GM12872 (cell line): Measurements from ENCODE around the gene ATP9B.

ENCODE experiments used
- TF ChIP-seq, protein P1 (sequence below): IDR thresholded peaks from 3 replicates; pipeline ENCODE4 v1.5.1; 2011; ENCODE audit warnings: low read depth, mild to moderate bottlenecking, low read length, moderate library complexity; ENCODE audit not compliant: insufficient read depth

Gene ATP9B

DNA sequence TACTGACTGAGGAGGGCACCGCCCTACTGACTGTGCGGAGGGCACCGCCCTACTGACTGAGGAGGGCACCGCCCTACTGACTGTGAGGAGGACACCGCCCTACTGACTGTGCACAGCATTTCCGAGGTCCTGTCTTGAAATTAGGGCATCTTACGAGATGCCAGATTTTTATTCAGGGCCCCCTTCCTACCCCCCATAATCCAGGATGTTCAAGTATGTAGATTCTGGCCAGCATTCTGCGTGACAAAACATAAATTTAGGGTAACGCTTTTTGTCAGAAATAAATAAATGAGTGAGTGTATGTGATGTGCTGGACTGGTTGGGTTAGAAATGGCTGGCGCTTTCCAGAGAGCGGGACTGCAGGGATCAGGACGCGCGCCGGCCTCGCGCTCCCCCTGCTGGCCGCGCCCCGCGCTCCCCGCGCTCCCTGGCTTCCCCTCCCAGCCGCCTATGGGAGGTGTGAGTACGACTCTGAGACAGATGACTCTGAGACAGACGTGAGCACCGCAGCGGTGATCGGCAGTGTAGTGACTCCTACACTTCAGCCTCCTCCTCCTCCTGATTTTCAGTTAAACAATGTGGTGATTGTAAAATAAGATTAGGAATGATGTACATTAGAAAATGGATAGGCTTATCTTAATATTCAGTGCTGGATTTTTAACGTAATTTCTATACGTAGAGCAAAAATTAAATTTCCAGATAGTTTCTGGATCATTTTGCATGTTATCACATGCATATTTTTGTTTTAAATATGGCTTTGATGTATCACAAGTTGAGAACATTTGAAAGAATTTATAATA is 177.3 kb downstream of the ATP9B start:
- TF ChIP-seq, protein P1, sequence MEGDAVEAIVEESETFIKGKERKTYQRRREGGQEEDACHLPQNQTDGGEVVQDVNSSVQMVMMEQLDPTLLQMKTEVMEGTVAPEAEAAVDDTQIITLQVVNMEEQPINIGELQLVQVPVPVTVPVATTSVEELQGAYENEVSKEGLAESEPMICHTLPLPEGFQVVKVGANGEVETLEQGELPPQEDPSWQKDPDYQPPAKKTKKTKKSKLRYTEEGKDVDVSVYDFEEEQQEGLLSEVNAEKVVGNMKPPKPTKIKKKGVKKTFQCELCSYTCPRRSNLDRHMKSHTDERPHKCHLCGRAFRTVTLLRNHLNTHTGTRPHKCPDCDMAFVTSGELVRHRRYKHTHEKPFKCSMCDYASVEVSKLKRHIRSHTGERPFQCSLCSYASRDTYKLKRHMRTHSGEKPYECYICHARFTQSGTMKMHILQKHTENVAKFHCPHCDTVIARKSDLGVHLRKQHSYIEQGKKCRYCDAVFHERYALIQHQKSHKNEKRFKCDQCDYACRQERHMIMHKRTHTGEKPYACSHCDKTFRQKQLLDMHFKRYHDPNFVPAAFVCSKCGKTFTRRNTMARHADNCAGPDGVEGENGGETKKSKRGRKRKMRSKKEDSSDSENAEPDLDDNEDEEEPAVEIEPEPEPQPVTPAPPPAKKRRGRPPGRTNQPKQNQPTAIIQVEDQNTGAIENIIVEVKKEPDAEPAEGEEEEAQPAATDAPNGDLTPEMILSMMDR, result peak; percentile 97

DNA sequence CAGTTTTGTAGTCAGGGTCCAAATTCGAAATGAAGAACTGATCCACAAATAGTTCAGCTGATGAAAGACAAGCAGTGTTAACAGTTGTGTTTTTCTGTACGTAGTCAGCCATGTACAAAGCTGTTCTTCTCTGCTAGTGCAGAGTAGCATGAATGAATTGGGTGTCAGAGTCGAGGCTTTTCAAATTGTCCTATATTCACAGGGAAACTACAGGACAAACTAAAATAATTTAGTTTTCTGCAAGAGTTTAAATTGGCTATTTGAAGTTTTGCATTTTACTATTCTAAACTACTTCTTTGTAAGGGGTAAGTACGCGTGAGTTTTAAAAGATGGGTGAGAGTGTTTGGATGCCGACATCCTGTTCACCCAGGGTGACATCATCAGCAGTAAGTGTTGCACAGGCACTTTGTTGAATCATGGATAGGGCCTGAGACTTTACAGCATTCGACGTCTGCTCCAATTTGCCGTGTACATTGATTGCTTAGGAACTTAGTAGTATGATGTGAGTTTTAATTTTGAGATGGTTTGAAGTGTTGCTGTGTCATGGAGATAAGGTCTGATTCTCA is 179.4 kb downstream of the ATP9B start:
- TF ChIP-seq, protein P1, result no peak

DNA sequence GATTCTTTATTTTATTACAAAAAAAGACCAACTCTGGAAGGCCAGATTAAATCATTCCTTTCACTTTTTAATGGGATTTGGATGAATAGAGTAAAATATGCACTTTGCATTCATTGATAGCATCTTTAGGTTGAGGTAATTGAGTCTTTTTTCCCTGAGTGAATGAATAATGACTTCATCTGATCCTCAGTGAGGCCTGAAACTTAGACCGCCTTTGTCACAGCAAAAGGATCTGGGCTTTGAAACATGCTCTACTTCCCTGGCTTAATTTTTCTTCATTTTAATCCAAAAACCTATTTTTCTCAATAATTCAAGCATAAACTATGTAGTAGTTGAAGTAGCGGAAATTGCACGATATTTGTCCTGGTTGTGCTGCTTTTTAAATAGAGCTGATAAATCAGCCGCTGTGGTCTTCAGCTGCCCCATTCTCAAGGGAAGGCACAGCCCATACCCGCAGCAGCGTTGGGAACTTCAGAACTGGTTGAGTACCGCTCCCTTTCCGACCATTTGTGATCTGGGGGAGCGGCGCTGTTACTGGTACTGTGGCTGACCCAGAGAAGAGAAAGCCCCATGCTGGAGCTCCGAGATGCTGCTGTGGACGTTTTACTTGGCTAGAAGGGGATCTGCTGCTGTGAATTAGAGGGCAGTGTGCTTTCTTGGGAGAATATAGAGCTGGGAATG is 181.2 kb downstream of the ATP9B start:
- TF ChIP-seq, protein P1, result no peak

DNA sequence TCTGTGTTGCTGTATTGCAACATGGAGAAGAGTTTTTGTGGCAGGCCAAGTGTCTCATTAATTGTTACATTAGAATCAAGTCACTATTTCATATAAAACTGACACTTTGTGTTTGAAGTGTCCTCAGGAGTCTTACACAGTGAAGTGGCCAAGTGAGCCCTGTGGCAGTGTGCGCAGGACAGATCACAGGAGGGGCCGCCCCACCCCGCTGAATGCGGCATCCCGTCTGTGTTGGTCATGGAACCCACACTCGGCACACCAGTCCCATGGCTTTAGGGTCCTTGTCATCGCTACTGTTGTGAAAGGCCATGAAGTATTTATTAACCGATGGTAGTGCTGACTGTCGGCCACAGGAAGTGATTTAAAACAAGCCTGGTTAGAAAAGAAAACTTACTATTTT is 181.8 kb downstream of the ATP9B start:
- TF ChIP-seq, protein P1, result no peak

DNA sequence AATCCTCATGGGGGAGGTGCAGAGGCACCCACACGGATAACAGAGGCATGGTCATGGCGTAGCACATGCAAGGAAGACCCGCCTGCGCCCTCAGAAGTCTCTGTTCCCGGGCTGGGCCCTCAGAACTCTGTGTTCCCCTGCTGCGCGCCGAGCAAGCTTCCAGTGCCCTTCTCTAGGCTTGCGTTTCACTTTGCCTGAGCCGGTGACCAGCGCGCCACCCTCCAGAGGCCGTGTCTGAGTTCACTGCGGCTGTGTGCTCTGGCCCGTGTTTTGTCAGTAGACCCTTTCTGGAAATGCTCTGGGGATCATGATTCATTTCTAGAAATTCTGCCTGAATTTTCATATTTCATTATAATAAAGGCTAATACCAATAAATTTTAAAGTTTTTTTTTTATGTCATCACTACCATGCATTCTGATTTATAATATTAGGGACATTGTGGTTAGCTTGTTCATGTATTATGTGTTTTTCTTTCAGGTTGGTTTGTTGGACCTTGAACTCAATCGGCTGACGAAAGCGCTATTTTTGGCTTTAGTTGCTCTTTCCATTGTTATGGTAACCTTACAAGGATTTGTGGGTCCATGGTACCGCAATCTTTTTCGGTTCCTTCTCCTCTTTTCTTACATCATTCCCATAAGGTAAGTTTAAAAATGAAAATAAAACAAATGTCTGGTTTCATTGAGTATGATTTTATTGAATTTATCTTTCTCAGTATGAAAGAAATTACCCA is 183.9 kb downstream of the ATP9B start:
- TF ChIP-seq, protein P1, result no peak

DNA sequence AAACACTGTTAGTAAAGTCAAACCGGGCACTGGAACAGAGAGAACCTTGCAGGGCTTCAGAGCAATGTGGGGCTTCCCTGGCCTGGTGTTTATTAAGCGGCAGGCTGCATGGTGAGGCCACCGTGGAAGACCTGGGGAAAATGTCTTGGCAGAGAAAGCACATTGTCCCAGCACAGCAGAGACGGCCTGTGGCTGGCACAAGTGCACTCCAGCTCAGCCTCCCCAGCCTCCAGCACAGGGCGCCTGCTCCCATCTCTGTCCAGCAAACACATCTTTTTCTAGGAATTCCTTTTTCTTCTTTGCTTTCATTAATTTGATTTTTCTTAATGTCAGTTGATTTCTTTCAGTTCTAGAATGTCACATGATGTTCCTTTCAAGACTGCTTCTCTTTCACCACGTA is 188.3 kb downstream of the ATP9B start:
- TF ChIP-seq, protein P1, result no peak

DNA sequence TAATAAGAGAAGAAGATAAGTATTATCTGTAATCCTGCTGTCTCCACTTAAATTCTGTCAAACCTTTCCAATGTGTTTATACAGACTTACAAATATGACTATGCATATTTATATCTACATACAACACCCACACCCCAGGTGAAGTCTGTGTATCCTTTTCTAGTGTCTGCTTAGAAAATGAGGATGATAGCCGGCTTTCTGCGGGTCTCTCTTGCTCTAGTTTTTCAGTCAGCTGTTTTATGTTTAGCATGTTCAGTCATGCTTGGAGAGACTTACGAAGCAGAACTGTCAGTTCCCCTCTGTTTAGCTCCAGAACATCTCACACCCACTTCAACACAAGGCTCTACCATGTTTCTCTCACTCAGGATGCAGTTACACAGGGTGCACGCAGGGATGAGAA is 189.3 kb downstream of the ATP9B start:
- TF ChIP-seq, protein P1, result no peak
